PC-9 (cell line): ENCODE measurements around the gene MRAP2.
"Not testable (repeated sequence)": the region's sequence is repeated elsewhere in the genome, so short reads cannot be mapped to it uniquely, and the experiment has no call there.

Experiments
- EZH2 ChIP-seq: fragments of 200-600 bp; sonication (generic); IDR thresholded peaks from 2 replicates; pipeline ENCODE4 v1.8.0; 2017; ENCODE audit warnings: antibody characterized with exemption, low read depth
- TF ChIP-seq, protein P1 (sequence below): fragments of 200-600 bp; sonication (generic); conservative IDR thresholded peaks from 2 replicates; pipeline ENCODE4 v1.6.1; 2017; ENCODE audit warnings: mixed run types, antibody characterized with exemption, mild to moderate bottlenecking, moderate library complexity

DNA sequence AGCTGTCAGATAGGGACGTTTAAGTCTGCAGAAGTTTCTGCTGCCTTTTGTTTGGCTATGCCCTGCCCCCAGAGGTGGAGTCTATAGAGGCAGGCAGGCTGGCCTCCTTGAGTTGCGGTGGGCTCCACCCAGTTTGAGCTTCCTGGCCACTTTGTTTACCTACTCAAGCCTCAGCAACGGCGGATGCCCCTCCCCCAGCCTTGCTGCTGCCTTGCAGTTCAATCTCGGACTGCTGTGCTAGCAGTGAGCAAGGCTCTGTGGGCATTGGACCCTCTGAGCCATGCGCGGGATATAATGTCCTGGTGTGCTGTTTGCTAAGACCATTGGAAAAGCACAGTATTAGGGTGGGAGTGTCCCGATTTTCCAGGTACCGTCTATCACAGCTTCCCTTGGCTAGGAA, 99.8 kb downstream of the MRAP2 start:
- TF ChIP-seq, protein P1, sequence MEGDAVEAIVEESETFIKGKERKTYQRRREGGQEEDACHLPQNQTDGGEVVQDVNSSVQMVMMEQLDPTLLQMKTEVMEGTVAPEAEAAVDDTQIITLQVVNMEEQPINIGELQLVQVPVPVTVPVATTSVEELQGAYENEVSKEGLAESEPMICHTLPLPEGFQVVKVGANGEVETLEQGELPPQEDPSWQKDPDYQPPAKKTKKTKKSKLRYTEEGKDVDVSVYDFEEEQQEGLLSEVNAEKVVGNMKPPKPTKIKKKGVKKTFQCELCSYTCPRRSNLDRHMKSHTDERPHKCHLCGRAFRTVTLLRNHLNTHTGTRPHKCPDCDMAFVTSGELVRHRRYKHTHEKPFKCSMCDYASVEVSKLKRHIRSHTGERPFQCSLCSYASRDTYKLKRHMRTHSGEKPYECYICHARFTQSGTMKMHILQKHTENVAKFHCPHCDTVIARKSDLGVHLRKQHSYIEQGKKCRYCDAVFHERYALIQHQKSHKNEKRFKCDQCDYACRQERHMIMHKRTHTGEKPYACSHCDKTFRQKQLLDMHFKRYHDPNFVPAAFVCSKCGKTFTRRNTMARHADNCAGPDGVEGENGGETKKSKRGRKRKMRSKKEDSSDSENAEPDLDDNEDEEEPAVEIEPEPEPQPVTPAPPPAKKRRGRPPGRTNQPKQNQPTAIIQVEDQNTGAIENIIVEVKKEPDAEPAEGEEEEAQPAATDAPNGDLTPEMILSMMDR = not testable (repeated sequence)
- not testable (repeated sequence) for TF ChIP-seq EZH2
